Esophagus (tissue), 2 donors: ENCODE results near the gene PLCB2. TPM values are rescaled to one million over a fixed set of nuclear protein-coding genes. Genes with fewer than 3 reads are reported as not detected.

Experiments used
- H3K27ac ChIP-seq, 2 donors: one replicate each; pipeline ENCODE4 v1.5.1; 2013; ENCODE audit warnings: low read depth in 2 of 2, mild to moderate bottlenecking in 2 of 2, inconsistent platforms in 1 of 2, low read length in 1 of 2, moderate library complexity in 1 of 2
- H3K27me3 ChIP-seq, 2 donors: one replicate each; pipeline ENCODE4 v1.6.1; 2013; ENCODE audit warnings: low read length in 2 of 2, control low read depth in 1 of 2, mild to moderate bottlenecking in 1 of 2; ENCODE audit not compliant: insufficient read depth in 2 of 2, control insufficient read depth in 1 of 2
- H3K36me3 ChIP-seq, 2 donors: one replicate each; pipeline ENCODE4 v1.6.1; 2013; ENCODE audit warnings: low read length in 1 of 2; ENCODE audit not compliant: control insufficient read depth in 2 of 2, insufficient read depth in 2 of 2
- H3K4me1 ChIP-seq, 2 donors: one replicate each; pipeline ENCODE4 v1.6.1; 2013; ENCODE audit warnings: low read length in 1 of 2; ENCODE audit not compliant: control insufficient read depth in 2 of 2, insufficient read depth in 2 of 2
- H3K4me3 ChIP-seq, 2 donors: one replicate each; pipeline ENCODE4 v1.5.1; 2013; ENCODE audit warnings: low read length in 2 of 2, mild to moderate bottlenecking in 2 of 2, low read depth in 1 of 2, moderate library complexity in 1 of 2
- H3K9me3 ChIP-seq, 2 donors: one replicate each; pipeline ENCODE4 v1.6.1; 2013; ENCODE audit warnings: mild to moderate bottlenecking in 2 of 2, low read depth in 1 of 2, low read length in 1 of 2, moderate library complexity in 1 of 2; ENCODE audit not compliant: control insufficient read depth in 2 of 2, insufficient read depth in 1 of 2
- WGBS, 2 donors: extraction: QIAGEN DNeasy Blood & Tissue Kit; methylation state at CpG; one replicate each; pipeline ENCODE4 v1.1.7; 2013; 5-methylcytosine and 5-hydroxymethylcytosine counted together
- polyA plus RNA-seq, 2 donors: library from polyadenylated mRNA; stranded (reverse); fragments of 200-250 nt; gene quantifications; one replicate each; pipeline ENCODE4 v1.2.3, GENCODE V29; 2013
- donor health status: healthy with polysubstance abuse.
- donor health status: Bipolar disorder and iron deficiency.

The PLCB2 gene
- polyA plus RNA-seq, 2 donors = 5.3 to 7.3 TPM

GRCh38 chr15:40306908-40307307 lies 827 bp downstream of the PLCB2 start:
- Histone ChIP-seq H3K4me3 (peak overlapping the region; percentile 2 to 29), H3K27ac (no peak overlapping the region), H3K36me3 (no peaks in the 10 kb centered on the region), H3K4me1 (peaks cover 0 to 3% of the 10 kb centered on the region in 2 donors), H3K27me3 (no peaks in the 10 kb centered on the region), H3K9me3 (no peaks in the 10 kb centered on the region)
- 69 to 70% methylated on average over 7 of the region's 7 CpGs for WGBS, 2 donors

- no peak overlapping the region for H3K4me3 ChIP-seq
- H3K4me1 ChIP-seq = peaks cover 0 to 3% of the 10 kb centered on the region in 2 donors
- no peaks in the 10 kb centered on the region for H3K27me3 ChIP-seq
- no peaks in the 10 kb centered on the region for H3K9me3 ChIP-seq
- WGBS, 2 donors = 83 to 84% methylated on average over 5 of the region's 5 CpGs
- no peaks in the 10 kb centered on the region for H3K36me3 ChIP-seq
- no peak overlapping the region for H3K27ac ChIP-seq
Measured at GRCh38 chr15:40306371-40306770, 1.4 kb downstream of the PLCB2 start.

GRCh38 chr15:40305281-40305680 lies 2.5 kb downstream of the PLCB2 start:
- Histone ChIP-seq H3K9me3 (peaks cover 0 to 4% of the 10 kb centered on the region in 2 donors), H3K27me3 (no peaks in the 10 kb centered on the region), H3K4me1 (peaks cover 0 to 3% of the 10 kb centered on the region in 2 donors), H3K36me3 (no peaks in the 10 kb centered on the region), H3K4me3 (no peak overlapping the region), H3K27ac (no peak overlapping the region)
- 90 to 92% methylated on average over 4 of the region's 4 CpGs for WGBS, 2 donors

GRCh38 chr15:40303576-40303975 lies 4.2 kb downstream of the PLCB2 start:
- H3K4me1 ChIP-seq = no peaks in the 10 kb centered on the region
- H3K27me3 ChIP-seq = no peaks in the 10 kb centered on the region
- no peak overlapping the region for H3K4me3 ChIP-seq
- peaks cover 0 to 7% of the 10 kb centered on the region in 2 donors for H3K9me3 ChIP-seq
- WGBS, 2 donors = 87 to 95% methylated on average over 2 of the region's 2 CpGs
- H3K36me3 ChIP-seq = no peaks in the 10 kb centered on the region
- H3K27ac ChIP-seq = no peak overlapping the region

GRCh38 chr15:40302981-40303380 lies 4.8 kb downstream of the PLCB2 start:
- Histone ChIP-seq H3K4me1 (no peaks in the 10 kb centered on the region), H3K27ac (no peak overlapping the region), H3K36me3 (no peaks in the 10 kb centered on the region), H3K27me3 (no peaks in the 10 kb centered on the region), H3K9me3 (peaks cover 0 to 7% of the 10 kb centered on the region in 2 donors), H3K4me3 (no peak overlapping the region)
- 67 to 68% methylated on average over 11 of the region's 11 CpGs for WGBS, 2 donors

GRCh38 chr15:40302288-40302886 lies 5.3 kb downstream of the PLCB2 start:
- Histone ChIP-seq H3K4me3 (no peak overlapping the region), H3K27me3 (no peaks in the 10 kb centered on the region), H3K27ac (no peak overlapping the region), H3K9me3 (peaks cover 0 to 7% of the 10 kb centered on the region in 2 donors), H3K4me1 (no peaks in the 10 kb centered on the region), H3K36me3 (no peaks in the 10 kb centered on the region)
- WGBS, 2 donors = 94 to 95% methylated on average over 19 of the region's 19 CpGs

GRCh38 chr15:40301467-40302179 lies 6.1 kb downstream of the PLCB2 start:
- no peaks in the 10 kb centered on the region for H3K4me1 ChIP-seq
- no peaks in the 10 kb centered on the region for H3K27me3 ChIP-seq
- no peak overlapping the region for H3K27ac ChIP-seq
- no peaks in the 10 kb centered on the region for H3K36me3 ChIP-seq
- 65 to 70% methylated on average over 12 of the region's 12 CpGs for WGBS, 2 donors
- H3K4me3 ChIP-seq = no peak overlapping the region
- H3K9me3 ChIP-seq = peaks cover 0 to 7% of the 10 kb centered on the region in 2 donors

- H3K27ac ChIP-seq = no peak overlapping the region
- H3K27me3 ChIP-seq = no peaks in the 10 kb centered on the region
- H3K4me1 ChIP-seq = no peaks in the 10 kb centered on the region
- no peak overlapping the region for H3K4me3 ChIP-seq
- no peaks in the 10 kb centered on the region for H3K36me3 ChIP-seq
- peaks cover 0 to 7% of the 10 kb centered on the region in 2 donors for H3K9me3 ChIP-seq
- 87 to 92% methylated on average over 2 of the region's 2 CpGs for WGBS, 2 donors
Measured at GRCh38 chr15:40300771-40301170, 7.0 kb downstream of the PLCB2 start.

GRCh38 chr15:40300367-40300766 lies 7.4 kb downstream of the PLCB2 start:
- Histone ChIP-seq H3K36me3 (no peaks in the 10 kb centered on the region), H3K9me3 (peaks cover 0 to 7% of the 10 kb centered on the region in 2 donors), H3K4me1 (no peaks in the 10 kb centered on the region), H3K27me3 (no peaks in the 10 kb centered on the region), H3K27ac (no peak overlapping the region), H3K4me3 (no peak overlapping the region)
- 96 to 97% methylated on average over 2 of the region's 2 CpGs for WGBS, 2 donors
